Subcutaneous abdominal adipose tissue (tissue), 5 donors: ENCODE results near the gene ANKRD13A.
"Not testable (repeated sequence)": the region's sequence is repeated elsewhere in the genome, so short reads cannot be mapped to it uniquely, and the experiment has no call there.

Experiments used
- H3K27ac ChIP-seq: one replicate; pipeline ENCODE4 v1.7.0; 2013; ENCODE audit warnings: low read depth, mild to moderate bottlenecking, inconsistent platforms, low read length, moderate library complexity
- H3K27me3 ChIP-seq, 5 donors: one replicate each; pipeline ENCODE4 v1.7.0; 2013; ENCODE audit warnings: low read length in 5 of 5, inconsistent platforms in 1 of 5; ENCODE audit not compliant: control insufficient read depth in 5 of 5, insufficient read depth in 4 of 5
- H3K36me3 ChIP-seq, 5 donors: one replicate each; pipeline ENCODE4 v1.7.0; 2013; ENCODE audit warnings: low read length in 5 of 5; ENCODE audit not compliant: control insufficient read depth in 5 of 5, insufficient read depth in 5 of 5
- H3K4me1 ChIP-seq, 5 donors: one replicate each; pipeline ENCODE4 v1.7.0; 2013; ENCODE audit warnings: low read length in 5 of 5, mild to moderate bottlenecking in 3 of 5, moderate library complexity in 1 of 5; ENCODE audit not compliant: control insufficient read depth in 5 of 5, insufficient read depth in 5 of 5
- H3K4me3 ChIP-seq, 5 donors: one replicate each; pipeline ENCODE4 v1.7.0; 2013; ENCODE audit warnings: low read length in 5 of 5, low read depth in 1 of 5
- H3K9ac ChIP-seq, 5 donors: one replicate each; pipeline ENCODE4 v1.7.0; 2013; ENCODE audit warnings: low read length in 5 of 5, mild to moderate bottlenecking in 4 of 5, moderate library complexity in 3 of 5
- H3K9me3 ChIP-seq, 5 donors: one replicate each; pipeline ENCODE4 v1.7.0; 2013; ENCODE audit warnings: low read length in 5 of 5; ENCODE audit not compliant: control insufficient read depth in 5 of 5
- donor health status: healthy.
- donor health status: healthy.
- donor health status: healthy.
- donor health status: healthy.
- donor health status: healthy.

ANKRD13A gene

DNA sequence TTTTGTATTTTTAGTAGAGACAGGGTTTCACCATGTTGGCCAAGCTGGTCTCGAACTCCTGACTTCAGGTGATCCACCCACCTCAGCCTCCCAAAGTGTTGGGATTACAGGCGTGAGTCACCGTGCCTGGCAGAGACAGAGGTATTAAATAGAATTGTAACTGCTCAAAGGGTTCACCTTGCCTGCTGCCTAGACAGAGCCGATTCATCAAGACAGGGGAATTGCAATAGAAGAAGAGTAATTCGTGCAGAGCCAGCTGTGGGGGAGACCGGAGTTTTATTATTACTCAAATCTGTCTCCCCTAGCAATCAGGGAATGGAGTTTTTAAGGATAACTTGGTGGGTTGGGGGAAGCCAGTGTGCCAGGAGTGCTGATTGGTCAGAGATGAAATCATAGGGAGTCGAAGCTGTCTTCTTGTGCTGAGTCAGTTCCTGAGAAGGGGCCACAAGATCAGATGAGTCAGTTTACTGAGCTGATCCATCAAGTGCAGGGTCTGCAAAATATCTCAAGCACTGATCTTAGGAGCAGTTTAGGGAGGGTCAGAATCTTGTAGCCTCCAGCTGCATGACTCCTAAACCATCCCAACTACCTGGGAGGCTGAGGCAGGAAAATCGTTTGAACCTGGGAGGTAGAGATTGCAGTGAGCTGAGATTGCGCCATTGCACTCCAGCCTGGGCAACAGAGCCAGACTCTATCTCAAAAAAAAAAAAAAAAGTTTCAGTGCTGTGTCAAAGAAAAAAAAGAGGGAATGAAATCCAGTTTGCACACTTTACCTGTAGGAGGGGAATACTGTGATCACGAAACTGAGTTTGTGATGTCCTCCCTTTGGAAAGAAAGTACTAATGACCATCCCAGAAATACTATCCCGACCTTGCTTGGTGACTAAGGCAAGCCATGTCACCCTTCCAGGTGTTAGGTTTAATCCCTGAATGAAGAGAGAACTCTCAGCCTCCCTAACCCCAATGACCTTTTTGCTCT lies 56.4 kb downstream of the ANKRD13A start:
- H3K4me1 ChIP-seq, H3K36me3 ChIP-seq, H3K27ac ChIP-seq, H3K9ac ChIP-seq, H3K9me3 ChIP-seq, H3K27me3 ChIP-seq, H3K4me3 ChIP-seq: not testable (repeated sequence)

DNA sequence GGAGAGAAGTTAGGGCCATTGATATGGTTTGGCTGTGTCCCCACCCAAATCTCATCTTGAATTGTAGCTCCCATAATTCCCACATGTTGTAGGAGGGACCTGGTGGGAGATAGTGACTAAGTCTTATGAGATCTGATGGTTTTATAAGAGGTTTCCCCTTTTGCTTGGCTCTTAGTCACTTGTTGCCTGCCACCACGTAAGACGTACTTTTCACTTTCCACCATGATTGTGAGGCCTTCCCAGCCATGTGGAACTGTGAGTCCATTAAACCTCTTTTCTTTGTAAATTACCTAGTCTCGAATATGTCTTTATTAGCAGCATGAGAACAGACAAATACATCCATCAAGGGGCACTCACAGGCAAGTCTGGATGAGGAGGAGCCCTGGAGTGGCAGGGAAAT lies 57.4 kb downstream of the ANKRD13A start:
- H3K36me3 ChIP-seq, H3K9me3 ChIP-seq, H3K27ac ChIP-seq, H3K4me3 ChIP-seq, H3K9ac ChIP-seq, H3K4me1 ChIP-seq, H3K27me3 ChIP-seq: not testable (repeated sequence)

DNA sequence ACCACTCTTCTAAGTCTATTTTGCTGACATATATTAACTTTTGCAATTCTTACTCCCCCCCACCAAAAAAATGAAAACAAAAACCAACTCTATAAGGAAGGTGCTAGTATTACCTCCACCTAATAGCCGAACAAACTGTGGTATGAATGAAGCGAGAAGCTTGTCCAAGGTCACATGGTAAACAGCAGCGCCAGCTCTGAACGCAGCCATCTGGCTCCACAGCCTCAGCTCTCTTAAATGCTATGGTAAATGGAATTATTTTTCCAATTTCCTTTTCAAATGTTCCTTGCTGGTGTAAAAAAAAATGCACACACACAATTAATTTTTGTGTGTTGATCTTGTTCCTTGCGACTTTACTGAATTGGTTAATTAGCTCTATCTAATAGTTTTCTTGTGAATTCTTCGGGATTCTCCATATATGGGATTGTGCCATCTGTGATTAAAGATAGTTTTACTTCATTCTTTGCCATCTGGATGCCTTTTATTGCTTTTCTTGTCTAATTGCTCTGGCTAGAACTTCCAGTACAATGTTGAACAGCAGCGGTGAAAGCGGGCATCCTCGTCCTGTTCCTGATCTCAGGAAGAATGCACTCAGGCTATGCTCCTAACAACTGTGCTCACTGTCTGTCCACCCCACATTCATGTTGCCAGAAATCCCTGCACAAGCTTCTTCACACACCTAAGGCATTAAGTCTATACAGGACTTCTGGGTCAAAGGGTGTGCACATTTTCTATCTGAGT lies 59.8 kb downstream of the ANKRD13A start:
- Histone ChIP-seq H3K27ac (no peak overlapping the region), H3K36me3 (no peaks in the 10 kb centered on the region), H3K4me1 (no peaks in the 10 kb centered on the region), H3K9ac (no peak overlapping the region), H3K9me3 (no peaks in the 10 kb centered on the region), H3K4me3 (no peak overlapping the region), H3K27me3 (no peaks in the 10 kb centered on the region)

DNA sequence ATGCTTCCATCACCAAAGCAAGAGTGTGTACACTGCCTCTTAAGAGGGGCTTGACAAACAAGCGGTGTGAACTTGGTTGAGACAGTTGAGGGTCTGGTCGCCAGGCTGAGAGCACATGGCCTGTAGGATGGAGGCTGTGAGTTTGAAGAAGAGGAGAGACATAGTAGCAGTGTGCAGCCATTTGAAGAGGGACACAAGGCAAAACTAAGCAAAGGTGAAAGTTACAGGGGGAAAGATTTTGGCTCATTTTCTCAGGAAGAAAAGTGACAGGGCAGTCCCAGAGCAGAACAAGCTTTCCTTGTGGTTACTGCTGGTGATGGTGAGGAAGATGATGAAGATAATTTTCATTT lies 60.4 kb downstream of the ANKRD13A start:
- Histone ChIP-seq H3K27ac (no peak overlapping the region), H3K27me3 (no peaks in the 10 kb centered on the region), H3K9ac (no peak overlapping the region)

DNA sequence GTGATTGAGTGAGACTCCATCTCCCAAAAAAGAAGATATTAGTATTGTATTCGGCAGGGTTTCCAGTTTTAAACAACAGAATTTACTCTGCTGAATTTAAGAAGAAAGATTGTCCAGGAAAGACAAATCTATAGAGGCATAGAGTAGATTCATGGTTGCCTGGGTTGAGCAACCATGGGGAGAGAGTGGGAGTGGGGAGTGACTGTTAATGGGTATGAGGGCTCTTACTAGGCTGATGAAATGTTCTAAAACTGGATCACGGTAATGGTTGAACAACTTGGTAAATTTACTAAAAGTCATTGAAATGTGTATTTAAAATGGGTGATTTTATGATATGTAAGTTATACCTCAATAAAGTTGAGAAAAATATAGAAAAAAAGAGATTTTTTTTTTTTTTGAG lies 63.0 kb downstream of the ANKRD13A start:
- H3K27me3 ChIP-seq, result no peaks in the 10 kb centered on the region
- no peak overlapping the region for H3K4me3 ChIP-seq
- no peak overlapping the region for H3K27ac ChIP-seq
- no peaks in the 10 kb centered on the region for H3K9me3 ChIP-seq
- H3K9ac ChIP-seq, result no peak overlapping the region
- H3K36me3 ChIP-seq, result no peaks in the 10 kb centered on the region
- H3K4me1 ChIP-seq, result peaks cover 0 to 7% (median 0%) of the 10 kb centered on the region in 5 donors

More for the DNA sequence above, 60.4 kb downstream of the ANKRD13A start:
- no peak overlapping the region for H3K4me3 ChIP-seq
- H3K4me1 ChIP-seq, result no peaks in the 10 kb centered on the region
- no peaks in the 10 kb centered on the region for H3K36me3 ChIP-seq
- no peaks in the 10 kb centered on the region for H3K9me3 ChIP-seq

DNA sequence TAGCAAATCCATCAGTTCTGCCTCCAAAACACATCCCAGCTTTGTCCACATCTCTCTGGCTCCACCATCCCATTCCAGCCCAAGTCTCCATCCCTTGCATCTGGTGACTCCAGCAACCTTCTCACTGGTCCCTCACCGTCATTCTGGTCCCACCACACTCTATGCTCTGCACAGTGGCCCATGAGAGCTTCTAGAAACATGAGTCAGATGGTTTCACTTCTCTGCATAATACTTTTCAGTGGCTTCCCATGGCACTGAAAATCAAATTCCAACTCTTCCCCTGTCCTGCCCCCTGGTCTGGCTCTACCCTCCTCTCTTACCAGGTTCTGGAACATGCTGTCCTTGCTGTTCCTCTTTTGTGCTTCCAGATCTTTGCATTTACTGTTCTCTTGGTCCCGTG lies 66.3 kb downstream of the ANKRD13A start:
- Histone ChIP-seq H3K36me3 (no peaks in the 10 kb centered on the region), H3K9me3 (no peaks in the 10 kb centered on the region), H3K27me3 (no peaks in the 10 kb centered on the region), H3K4me3 (no peak overlapping the region), H3K27ac (no peak overlapping the region), H3K9ac (no peak overlapping the region), H3K4me1 (peaks cover 0 to 7% (median 0%) of the 10 kb centered on the region in 5 donors)

DNA sequence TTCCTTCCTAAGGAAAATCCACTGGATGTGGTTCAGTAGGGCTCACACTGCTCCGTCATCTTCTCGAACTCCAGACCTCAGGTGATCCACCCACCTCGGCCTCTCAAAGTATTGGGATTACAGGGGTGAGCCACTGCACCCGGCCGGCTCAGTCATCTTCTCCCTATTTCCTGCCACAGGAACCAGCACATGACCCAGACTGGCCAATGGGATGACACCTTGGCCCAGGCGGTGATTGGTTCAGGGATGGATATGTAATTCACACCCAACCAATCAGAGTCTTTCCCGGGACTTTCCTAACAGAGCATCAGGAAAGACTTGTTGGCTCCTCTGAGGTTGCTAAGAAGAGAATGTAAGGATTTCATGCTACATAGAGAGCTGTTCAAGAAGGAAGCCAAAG lies 68.3 kb downstream of the ANKRD13A start:
- Histone ChIP-seq H3K9me3 (no peaks in the 10 kb centered on the region), H3K4me1 (peaks cover 0 to 7% (median 0%) of the 10 kb centered on the region in 5 donors), H3K27ac (no peak overlapping the region), H3K36me3 (no peaks in the 10 kb centered on the region), H3K9ac (no peak overlapping the region), H3K4me3 (no peak overlapping the region), H3K27me3 (no peaks in the 10 kb centered on the region)

DNA sequence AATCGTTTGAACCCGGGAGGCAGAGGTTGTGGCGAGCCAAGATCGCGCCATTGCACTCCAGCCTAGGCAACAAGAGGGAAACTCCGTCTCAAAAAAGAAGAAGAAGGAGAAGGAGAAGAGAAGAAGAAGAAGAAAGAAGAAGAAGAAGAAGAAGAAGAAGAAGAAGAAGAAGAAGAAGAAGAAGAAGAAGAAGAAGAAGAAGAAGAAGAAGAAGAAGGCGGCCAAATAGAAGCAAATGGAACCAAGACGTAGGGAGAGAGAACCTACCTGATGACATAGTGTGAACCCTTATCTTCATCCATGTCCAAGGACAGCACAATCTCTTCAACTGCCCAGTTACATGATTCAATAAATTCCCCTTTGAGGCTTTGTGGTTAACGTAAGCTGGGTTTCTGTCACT lies 68.9 kb downstream of the ANKRD13A start:
- not testable (repeated sequence) for H3K4me3 ChIP-seq, H3K9me3 ChIP-seq

DNA sequence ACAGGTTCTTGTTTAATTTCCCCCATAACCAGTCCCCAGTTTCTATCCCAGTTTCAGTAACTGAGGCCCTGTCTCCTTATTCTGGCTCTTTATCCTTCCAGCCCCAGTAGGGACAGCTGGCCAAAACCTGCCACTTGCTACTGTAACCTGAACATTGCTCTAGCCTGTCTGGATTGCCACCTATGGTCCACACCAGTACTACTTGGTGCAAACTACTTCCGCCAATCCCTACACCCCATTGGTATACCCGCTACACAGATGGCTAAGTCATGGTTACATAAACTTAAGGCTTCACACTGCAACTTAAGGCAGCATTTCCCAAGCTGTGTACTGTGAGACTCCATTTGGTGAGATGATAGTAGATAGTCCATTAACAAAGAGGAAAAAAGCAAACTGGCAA lies 69.4 kb downstream of the ANKRD13A start:
- Histone ChIP-seq H3K9ac (no peak overlapping the region), H3K4me3 (no peak overlapping the region), H3K4me1 (peaks cover 3 to 15% (median 9%) of the 10 kb centered on the region in 5 donors), H3K27me3 (peaks cover 0 to 3% (median 0%) of the 10 kb centered on the region in 5 donors), H3K36me3 (no peaks in the 10 kb centered on the region), H3K27ac (no peak overlapping the region), H3K9me3 (no peaks in the 10 kb centered on the region)

More for the DNA sequence above, 68.9 kb downstream of the ANKRD13A start:
- H3K27ac ChIP-seq, H3K27me3 ChIP-seq, H3K4me1 ChIP-seq, H3K36me3 ChIP-seq, H3K9ac ChIP-seq: not testable (repeated sequence)

DNA sequence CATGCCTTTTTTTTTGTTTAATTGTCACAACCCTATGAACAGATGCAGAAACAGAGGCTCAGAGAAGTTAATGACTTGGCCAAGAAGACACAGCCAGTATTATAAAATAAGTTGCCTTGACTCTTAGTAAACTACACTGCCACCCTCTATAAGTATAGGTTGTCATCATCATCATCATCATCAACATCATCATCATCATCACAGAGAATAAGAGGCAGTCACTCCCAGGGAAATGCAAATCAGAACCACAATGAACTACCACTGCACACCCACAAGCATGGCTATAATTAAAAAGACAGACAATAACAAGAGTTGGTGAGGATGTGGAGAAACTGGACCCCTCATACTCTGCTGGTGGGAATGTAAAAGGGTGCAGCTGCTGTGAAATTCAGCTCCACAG lies 72.3 kb downstream of the ANKRD13A start:
- H3K36me3 ChIP-seq, result no peaks in the 10 kb centered on the region
- H3K4me3 ChIP-seq, result no peak overlapping the region
- H3K9me3 ChIP-seq, result no peaks in the 10 kb centered on the region
- H3K27me3 ChIP-seq, result peaks cover 0 to 3% (median 0%) of the 10 kb centered on the region in 5 donors
- peaks cover 3 to 12% (median 11%) of the 10 kb centered on the region in 5 donors for H3K4me1 ChIP-seq
- no peak overlapping the region for H3K9ac ChIP-seq
- no peak overlapping the region for H3K27ac ChIP-seq
